ENCODE results near the gene SNAP29. TPM values are rescaled to one million over a fixed set of nuclear protein-coding genes. Genes with fewer than 3 reads are reported as not detected.

Gene SNAP29
- total RNA-seq, 4 donors from 2014 or later, result 8.0 to 25.5 (median 20.3) TPM

GRCh38 chr22:20857247-20857643 lies 1.6 kb upstream of the SNAP29 start:
- no peaks in the 10 kb centered on the region for H3K9me3 ChIP-seq
- no peak for DNase-seq
- WGBS, 2 donors (ENCODE audit: low coverage in 1 of 2), result 60 to 78% methylated on average over 1 to 7 of the region's 7 CpGs
- in situ Hi-C loops (cut with MboI; ENCODE audit: low pct_ligation_motif_present in 1 of 4, low pct_unique_long_range_greater_than_20kb in 1 of 4, low sequenced_read_pairs in 3 of 4), result no loop called here
- H3K36me3 ChIP-seq, result no peaks in the 10 kb centered on the region
- peak overlapping the region; percentile 0 to 96 (median 50) for H3K27ac ChIP-seq
- TF ChIP-seq POLR2AphosphoS5 (IDR thresholded peaks at IDR 0.05), result no peak
- no peak for TF ChIP-seq CTCF (IDR thresholded peaks at IDR 0.05)
- TF ChIP-seq POLR2A (IDR thresholded peaks at IDR 0.05), result no peak
- intact Hi-C loops (cut with DNase I; ENCODE audit: low total_unique reads), result no loop called here
- peak overlapping the region in 1 of 4 donors; percentile 90 for H3K4me3 ChIP-seq
- peaks cover 9 to 48% (median 30%) of the 10 kb centered on the region in 4 donors for H3K4me1 ChIP-seq
- H3K27me3 ChIP-seq, result no peaks in the 10 kb centered on the region

- H3K9me3 ChIP-seq, result no peaks in the 10 kb centered on the region
- 1% methylated on average over 38 of the region's 38 CpGs; no CpG with 5 or more reads in 1 of the 2 donors for WGBS, 2 donors (ENCODE audit: low coverage in 1 of 2)
- intact Hi-C loops (cut with DNase I; ENCODE audit: low total_unique reads) (no loop called here), in situ Hi-C loops (cut with MboI; ENCODE audit: low pct_ligation_motif_present in 1 of 4, low pct_unique_long_range_greater_than_20kb in 1 of 4, low sequenced_read_pairs in 3 of 4) (no loop called here)
- H3K4me3 ChIP-seq, result peak overlapping the region; percentile 65 to 90 (median 83)
- H3K27ac ChIP-seq, result peak overlapping the region; percentile 92 to 97 (median 94)
- H3K27me3 ChIP-seq, result no peaks in the 10 kb centered on the region
- TF ChIP-seq EP300 (IDR thresholded peaks at IDR 0.05; ENCODE audit: low read depth) (no peak), POLR2AphosphoS5 (IDR thresholded peaks at IDR 0.05) (no peak), POLR2A (IDR thresholded peaks at IDR 0.05) (no peak), CTCF (IDR thresholded peaks at IDR 0.05) (no peak)
- DNase-seq, result peak; percentile 85
- H3K4me1 ChIP-seq, result peaks cover 9 to 47% (median 30%) of the 10 kb centered on the region in 4 donors
- H3K36me3 ChIP-seq, result no peaks in the 10 kb centered on the region
Measured at GRCh38 chr22:20857838-20858614, 781 bp upstream of the SNAP29 start.

GRCh38 chr22:20859615-20860014 lies 808 bp downstream of the SNAP29 start:
- intact Hi-C loops (cut with DNase I; ENCODE audit: low total_unique reads), result no loop called here
- Histone ChIP-seq H3K4me1 (peaks cover 9 to 47% (median 30%) of the 10 kb centered on the region in 4 donors), H3K27ac (peak overlapping the region; percentile 92 to 97 (median 94)), H3K9me3 (no peaks in the 10 kb centered on the region), H3K27me3 (no peaks in the 10 kb centered on the region), H3K36me3 (no peaks in the 10 kb centered on the region), H3K4me3 (peak overlapping the region; percentile 76 to 90 (median 86))
- in situ Hi-C loops (cut with MboI; ENCODE audit: low pct_ligation_motif_present in 1 of 4, low pct_unique_long_range_greater_than_20kb in 1 of 4, low sequenced_read_pairs in 3 of 4), result no loop called here
- DNase-seq, result no peak
- TF ChIP-seq POLR2A (IDR thresholded peaks at IDR 0.05), result no peak
- TF ChIP-seq POLR2AphosphoS5 (IDR thresholded peaks at IDR 0.05), result no peak
- TF ChIP-seq EP300 (IDR thresholded peaks at IDR 0.05; ENCODE audit: low read depth), result no peak
- 39 to 48% methylated on average over 4 to 8 of the region's 8 CpGs for WGBS, 2 donors (ENCODE audit: low coverage in 1 of 2)

- no peak for TF ChIP-seq POLR2AphosphoS5 (IDR thresholded peaks at IDR 0.05)
- TF ChIP-seq CTCF (IDR thresholded peaks at IDR 0.05), result no peak
- TF ChIP-seq EP300 (IDR thresholded peaks at IDR 0.05; ENCODE audit: low read depth), result no peak
- TF ChIP-seq POLR2A (IDR thresholded peaks at IDR 0.05), result no peak
- H3K9me3 ChIP-seq, result no peaks in the 10 kb centered on the region
- H3K4me3 ChIP-seq, result no peak overlapping the region
- no peaks in the 10 kb centered on the region for H3K36me3 ChIP-seq
- in situ Hi-C loops (cut with MboI; ENCODE audit: low pct_ligation_motif_present in 1 of 4, low pct_unique_long_range_greater_than_20kb in 1 of 4, low sequenced_read_pairs in 3 of 4), result no loop called here
- 89 to 95% methylated on average over 2 of the region's 2 CpGs for WGBS, 2 donors (ENCODE audit: low coverage in 1 of 2)
- peaks cover 16 to 46% (median 32%) of the 10 kb centered on the region in 4 donors for H3K4me1 ChIP-seq
- H3K27me3 ChIP-seq, result no peaks in the 10 kb centered on the region
- DNase-seq, result no peak
- no peak overlapping the region for H3K27ac ChIP-seq
- intact Hi-C loops (cut with DNase I; ENCODE audit: low total_unique reads), result no loop called here
Measured at GRCh38 chr22:20862540-20862939, 3.7 kb downstream of the SNAP29 start.

All from transverse colon (tissue), 4 donors.